ENCODE measurements around the gene CELF4.

The CELF4 gene

GRCh38 chr18:37514953-37515352 is 50.6 kb downstream of the CELF4 start:
- Histone ChIP-seq H3K27me3 (ENCODE audit: insufficient read depth, low read length, poor library complexity) (no peaks in the 10 kb centered on the region), H3K36me3 (ENCODE audit: insufficient read depth, low read length) (no peaks in the 10 kb centered on the region), H4K20me1 (ENCODE audit: insufficient read depth, low read length) (no peaks in the 10 kb centered on the region), H3K9ac (ENCODE audit: low read depth, low read length) (no peak overlapping the region), H2AFZ (ENCODE audit: low read depth, low read length) (no peak overlapping the region), H3K4me3 (ENCODE audit: low read depth in 1 of 2, low read length in 2 of 2) (no peak overlapping the region), H3K9me3 (ENCODE audit: insufficient read depth, low read length, severe bottlenecking) (no peaks in the 10 kb centered on the region), H3K4me2 (ENCODE audit: insufficient read depth, low read length) (no peak overlapping the region), H3K79me2 (ENCODE audit: insufficient read depth, low read length) (no peaks in the 10 kb centered on the region), H3K4me1 (ENCODE audit: insufficient read depth, low read length) (no peaks in the 10 kb centered on the region), H3K27ac (ENCODE audit: low read length) (no peak overlapping the region)
- DNase-seq (no peak), ATAC-seq (ENCODE audit: insufficient read depth, low read depth) (no peak)
- no peak for TF ChIP-seq CTCF (IDR thresholded peaks at IDR 0.05; ENCODE audit: borderline replicate concordance, extremely low read depth, low read length, poor library complexity, severe bottlenecking)
- no peak for TF ChIP-seq EZH2 (IDR thresholded peaks at IDR 0.05; ENCODE audit: borderline replicate concordance, low read depth, low read length, severe bottlenecking)

GRCh38 chr18:37512400-37512799 is 53.2 kb downstream of the CELF4 start:
- no peaks in the 10 kb centered on the region for H3K79me2 ChIP-seq (ENCODE audit: insufficient read depth, low read length)
- no peak overlapping the region for H3K27ac ChIP-seq (ENCODE audit: low read length)
- H2AFZ ChIP-seq (ENCODE audit: low read depth, low read length) = no peak overlapping the region
- DNase-seq = no peak
- no peaks in the 10 kb centered on the region for H3K9me3 ChIP-seq (ENCODE audit: insufficient read depth, low read length, severe bottlenecking)
- H3K27me3 ChIP-seq (ENCODE audit: insufficient read depth, low read length, poor library complexity) = no peaks in the 10 kb centered on the region
- no peaks in the 10 kb centered on the region for H3K36me3 ChIP-seq (ENCODE audit: insufficient read depth, low read length)
- no peak overlapping the region for H3K9ac ChIP-seq (ENCODE audit: low read depth, low read length)
- no peak for TF ChIP-seq EZH2 (IDR thresholded peaks at IDR 0.05; ENCODE audit: borderline replicate concordance, low read depth, low read length, severe bottlenecking)
- no peak for TF ChIP-seq CTCF (IDR thresholded peaks at IDR 0.05; ENCODE audit: borderline replicate concordance, extremely low read depth, low read length, poor library complexity, severe bottlenecking)
- H3K4me3 ChIP-seq (ENCODE audit: low read depth in 1 of 2, low read length in 2 of 2) = no peak overlapping the region
- H4K20me1 ChIP-seq (ENCODE audit: insufficient read depth, low read length) = no peaks in the 10 kb centered on the region
- ATAC-seq (ENCODE audit: insufficient read depth, low read depth) = no peak
- H3K4me1 ChIP-seq (ENCODE audit: insufficient read depth, low read length) = no peaks in the 10 kb centered on the region
- H3K4me2 ChIP-seq (ENCODE audit: insufficient read depth, low read length) = no peak overlapping the region

GRCh38 chr18:37511721-37512298 is 53.8 kb downstream of the CELF4 start:
- TF ChIP-seq CTCF (IDR thresholded peaks at IDR 0.05; ENCODE audit: borderline replicate concordance, extremely low read depth, low read length, poor library complexity, severe bottlenecking) (no peak), EZH2 (IDR thresholded peaks at IDR 0.05; ENCODE audit: borderline replicate concordance, low read depth, low read length, severe bottlenecking) (no peak)
- DNase-seq = no peak

More at GRCh38 chr18:37511721-37512298, 53.8 kb downstream of the CELF4 start:
- Histone ChIP-seq H2AFZ (ENCODE audit: low read depth, low read length) (no peak overlapping the region), H3K27ac (ENCODE audit: low read length) (no peak overlapping the region), H3K4me2 (ENCODE audit: insufficient read depth, low read length) (no peak overlapping the region), H3K36me3 (ENCODE audit: insufficient read depth, low read length) (no peaks in the 10 kb centered on the region), H3K79me2 (ENCODE audit: insufficient read depth, low read length) (no peaks in the 10 kb centered on the region), H3K4me3 (ENCODE audit: low read depth in 1 of 2, low read length in 2 of 2) (no peak overlapping the region), H3K9ac (ENCODE audit: low read depth, low read length) (no peak overlapping the region), H3K27me3 (ENCODE audit: insufficient read depth, low read length, poor library complexity) (no peaks in the 10 kb centered on the region), H3K9me3 (ENCODE audit: insufficient read depth, low read length, severe bottlenecking) (no peaks in the 10 kb centered on the region), H3K4me1 (ENCODE audit: insufficient read depth, low read length) (no peaks in the 10 kb centered on the region), H4K20me1 (ENCODE audit: insufficient read depth, low read length) (no peaks in the 10 kb centered on the region)
- no peak for ATAC-seq (ENCODE audit: insufficient read depth, low read depth)

All from DND-41 (cell line).